HG03469 (cell line): ENCODE measurements around the gene SDK2.

ENCODE experiments used
- ATAC-seq: cut with Tn5 transposase; IDR thresholded peaks from one replicate; pipeline ENCODE4 v1.9.1; 2021; ENCODE audit warnings: mild to moderate bottlenecking, moderate library complexity, moderate number of reproducible peaks; ENCODE audit not compliant: unreplicated experiment

The SDK2 gene, protein sequence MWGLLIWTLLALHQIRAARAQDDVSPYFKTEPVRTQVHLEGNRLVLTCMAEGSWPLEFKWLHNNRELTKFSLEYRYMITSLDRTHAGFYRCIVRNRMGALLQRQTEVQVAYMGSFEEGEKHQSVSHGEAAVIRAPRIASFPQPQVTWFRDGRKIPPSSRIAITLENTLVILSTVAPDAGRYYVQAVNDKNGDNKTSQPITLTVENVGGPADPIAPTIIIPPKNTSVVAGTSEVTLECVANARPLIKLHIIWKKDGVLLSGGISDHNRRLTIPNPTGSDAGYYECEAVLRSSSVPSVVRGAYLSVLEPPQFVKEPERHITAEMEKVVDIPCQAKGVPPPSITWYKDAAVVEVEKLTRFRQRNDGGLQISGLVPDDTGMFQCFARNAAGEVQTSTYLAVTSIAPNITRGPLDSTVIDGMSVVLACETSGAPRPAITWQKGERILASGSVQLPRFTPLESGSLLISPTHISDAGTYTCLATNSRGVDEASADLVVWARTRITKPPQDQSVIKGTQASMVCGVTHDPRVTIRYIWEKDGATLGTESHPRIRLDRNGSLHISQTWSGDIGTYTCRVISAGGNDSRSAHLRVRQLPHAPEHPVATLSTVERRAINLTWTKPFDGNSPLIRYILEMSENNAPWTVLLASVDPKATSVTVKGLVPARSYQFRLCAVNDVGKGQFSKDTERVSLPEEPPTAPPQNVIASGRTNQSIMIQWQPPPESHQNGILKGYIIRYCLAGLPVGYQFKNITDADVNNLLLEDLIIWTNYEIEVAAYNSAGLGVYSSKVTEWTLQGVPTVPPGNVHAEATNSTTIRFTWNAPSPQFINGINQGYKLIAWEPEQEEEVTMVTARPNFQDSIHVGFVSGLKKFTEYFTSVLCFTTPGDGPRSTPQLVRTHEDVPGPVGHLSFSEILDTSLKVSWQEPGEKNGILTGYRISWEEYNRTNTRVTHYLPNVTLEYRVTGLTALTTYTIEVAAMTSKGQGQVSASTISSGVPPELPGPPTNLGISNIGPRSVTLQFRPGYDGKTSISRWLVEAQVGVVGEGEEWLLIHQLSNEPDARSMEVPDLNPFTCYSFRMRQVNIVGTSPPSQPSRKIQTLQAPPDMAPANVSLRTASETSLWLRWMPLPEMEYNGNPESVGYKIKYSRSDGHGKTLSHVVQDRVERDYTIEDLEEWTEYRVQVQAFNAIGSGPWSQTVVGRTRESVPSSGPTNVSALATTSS (N-terminal part only)

DNA sequence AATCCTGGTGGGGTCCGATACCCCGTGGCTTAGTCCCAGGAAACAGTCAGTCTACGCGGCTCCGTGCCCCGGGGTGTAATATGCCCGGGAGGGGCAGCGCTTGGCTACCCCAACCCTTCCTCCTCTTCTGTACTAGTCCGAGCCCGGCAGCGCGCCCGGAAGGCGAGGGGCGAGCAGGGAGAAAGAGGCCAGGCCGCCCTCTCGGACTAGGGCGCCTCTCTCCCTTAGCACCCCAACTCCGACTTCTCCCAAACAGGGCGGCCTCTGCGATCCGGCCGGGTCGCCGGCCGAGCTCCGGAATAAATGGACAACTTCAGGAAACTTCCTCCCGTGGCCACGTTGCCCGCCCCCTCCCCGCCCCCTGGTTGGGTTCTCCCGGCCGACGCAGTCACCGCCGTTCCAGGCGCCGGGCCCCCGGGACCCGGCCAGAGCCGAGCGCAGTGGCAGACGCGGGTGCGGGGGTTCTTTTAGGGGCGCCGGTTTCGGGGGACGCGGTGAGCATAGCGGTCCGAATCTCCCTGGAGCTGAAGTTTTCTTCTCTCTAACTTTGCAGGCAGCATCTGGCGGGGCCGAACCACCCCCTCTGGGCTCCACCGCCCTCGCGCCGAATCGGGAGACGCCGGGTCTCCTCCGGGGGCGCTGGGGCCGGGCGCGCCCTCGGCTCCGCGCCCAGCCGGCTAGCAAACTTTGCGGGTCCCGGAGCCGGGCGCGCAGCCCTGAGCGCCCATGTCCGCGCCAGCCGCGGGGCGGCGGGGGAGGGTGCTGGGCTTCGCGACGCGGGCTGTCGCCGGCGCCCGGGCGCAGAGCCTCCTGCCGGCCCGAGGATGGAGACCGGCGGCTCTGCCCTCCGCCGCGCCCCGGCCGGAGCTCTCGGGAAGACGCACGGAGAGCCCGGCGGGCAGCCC, at the start of gene SDK2:
TSS of gene SDK2 (minus strand) at position 301 of the 905 bp plus-strand sequence. CDS start 357 bp downstream, outside the sequence.
- ATAC-seq, result no peak

DNA sequence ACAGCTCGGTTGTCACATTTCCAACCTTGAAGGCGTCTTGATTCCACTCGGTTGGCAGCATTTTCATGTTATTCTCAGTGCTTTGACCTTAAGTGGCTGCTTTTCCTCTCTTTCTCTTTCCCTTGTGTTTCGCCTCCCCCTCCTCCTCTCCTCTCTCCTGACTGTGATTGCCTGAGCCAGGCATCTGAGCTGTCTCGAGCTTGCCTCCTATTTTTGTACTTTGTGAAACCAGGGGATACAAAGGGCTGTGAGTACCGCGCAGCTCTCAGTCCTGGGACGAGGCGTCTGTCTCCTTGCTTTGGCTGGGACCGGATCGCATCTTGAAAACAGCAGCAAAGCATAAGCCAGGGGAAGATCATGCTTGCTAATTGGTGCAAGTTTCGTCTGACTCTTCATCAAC, 48.8 kb upstream of the SDK2 start:
- ATAC-seq, result no peak

DNA sequence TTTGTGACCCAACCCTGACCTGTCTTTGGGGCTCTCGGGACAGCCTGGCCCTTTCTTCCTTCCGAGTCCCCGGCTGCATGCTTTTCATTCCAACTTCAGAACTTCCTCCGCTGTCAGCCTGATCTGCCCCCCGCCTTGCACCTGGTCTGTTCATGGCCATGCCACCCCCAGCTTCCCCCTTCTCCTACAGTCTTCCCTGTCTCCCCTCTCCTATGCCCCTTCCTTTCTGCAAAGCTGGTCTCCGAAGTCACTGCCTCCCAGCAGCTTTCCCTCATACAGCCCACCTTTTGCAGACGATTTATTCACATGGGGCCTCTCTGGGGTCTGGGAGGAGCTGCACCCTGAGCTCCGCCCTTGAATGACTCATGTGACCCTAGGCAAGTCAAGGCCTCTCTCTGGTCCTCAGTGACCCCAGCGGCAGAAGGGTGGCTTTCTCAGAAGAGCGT, 47.1 kb upstream of the SDK2 start:
- ATAC-seq, result no peak

DNA sequence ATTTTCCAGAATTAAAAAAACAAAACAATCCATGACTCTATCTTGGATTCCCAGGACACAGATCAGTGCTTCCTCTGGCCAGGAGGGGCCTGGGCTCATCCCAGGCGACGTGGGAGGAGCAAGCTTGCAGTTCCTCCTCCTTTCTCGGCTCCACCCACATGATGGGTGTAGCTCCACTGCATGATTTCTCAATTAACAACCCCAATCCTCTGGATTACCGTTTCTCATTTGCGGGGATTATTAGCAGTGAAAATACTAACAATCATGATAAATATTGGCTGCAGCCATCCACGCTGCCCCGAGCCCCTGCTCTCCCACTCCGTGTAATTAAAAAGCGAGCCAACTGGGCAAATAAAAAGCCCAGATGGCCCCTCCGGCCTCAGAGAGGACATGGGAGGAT, 46.4 kb upstream of the SDK2 start:
- no peak for ATAC-seq

DNA sequence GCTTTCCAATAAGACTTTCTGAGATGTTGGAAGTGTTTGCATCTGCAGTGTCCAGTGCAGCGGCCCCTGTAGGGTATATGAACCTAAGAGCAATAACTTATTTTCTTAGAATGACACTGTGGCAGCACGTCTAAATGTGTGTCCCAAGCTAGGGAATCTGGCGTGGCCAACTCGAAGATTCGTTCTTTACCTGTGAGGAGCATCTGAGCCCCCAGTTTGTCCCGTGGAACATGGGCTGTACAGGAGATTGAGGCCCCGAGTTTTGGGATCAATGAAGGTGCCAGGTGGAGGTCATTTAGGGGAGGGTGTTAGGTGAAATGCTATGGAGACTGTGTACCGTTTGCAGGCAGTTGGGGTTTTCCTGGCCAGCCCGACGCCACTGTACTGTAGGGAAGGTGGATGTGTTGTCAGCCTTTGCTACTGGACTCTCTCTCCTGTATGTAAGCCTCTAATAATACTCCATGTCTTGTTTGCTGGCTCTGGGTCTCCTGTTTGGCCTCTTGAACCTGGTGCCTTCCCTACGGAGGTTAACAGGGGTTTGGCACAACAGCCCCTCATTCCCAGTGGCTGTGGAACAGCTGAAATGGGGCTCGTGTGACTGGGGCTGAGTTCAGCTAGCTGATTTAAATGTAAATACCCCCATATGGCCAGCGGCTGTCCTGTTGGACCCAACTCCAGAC, 45.5 kb upstream of the SDK2 start:
- ATAC-seq, result no peak

DNA sequence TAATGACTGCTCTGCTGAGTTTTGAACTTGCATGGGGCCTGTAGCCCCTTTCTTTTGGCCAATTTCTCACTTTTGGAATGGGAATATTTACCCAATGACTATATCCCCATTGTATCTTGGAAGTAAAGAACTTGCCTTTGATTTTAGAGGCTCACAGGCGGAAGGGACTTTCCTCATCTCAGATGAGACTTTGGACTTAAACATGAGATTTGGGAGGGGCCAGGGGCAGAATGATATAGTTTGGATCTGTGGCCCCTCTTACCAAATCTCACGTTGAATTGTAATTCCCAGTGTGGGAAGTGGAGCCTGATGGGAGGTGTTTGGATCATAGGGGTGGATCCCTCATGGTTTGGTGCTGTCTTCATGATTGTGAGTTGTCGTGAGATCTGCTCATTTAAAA, 42.7 kb upstream of the SDK2 start:
- ATAC-seq, result no peak

DNA sequence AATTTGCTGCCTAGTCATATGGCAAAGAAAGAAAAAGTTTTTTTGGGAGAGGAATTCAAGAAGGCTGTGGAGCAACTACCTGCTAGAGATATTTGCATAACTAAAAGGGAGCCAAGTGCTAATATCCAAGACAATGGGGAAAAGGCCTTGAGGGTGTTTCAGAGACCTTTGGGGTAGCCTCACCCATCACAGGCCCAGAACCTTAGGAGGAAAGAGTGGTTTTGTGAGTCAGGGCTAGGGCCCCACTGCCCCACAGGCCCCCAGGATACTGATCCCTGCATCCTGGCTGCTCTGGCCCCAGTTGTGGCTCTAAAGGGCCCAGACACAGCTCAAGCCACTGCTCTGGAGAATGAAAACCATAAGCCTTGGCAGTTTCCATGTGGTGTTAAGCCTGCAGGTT, 41.9 kb upstream of the SDK2 start:
- ATAC-seq, result no peak

DNA sequence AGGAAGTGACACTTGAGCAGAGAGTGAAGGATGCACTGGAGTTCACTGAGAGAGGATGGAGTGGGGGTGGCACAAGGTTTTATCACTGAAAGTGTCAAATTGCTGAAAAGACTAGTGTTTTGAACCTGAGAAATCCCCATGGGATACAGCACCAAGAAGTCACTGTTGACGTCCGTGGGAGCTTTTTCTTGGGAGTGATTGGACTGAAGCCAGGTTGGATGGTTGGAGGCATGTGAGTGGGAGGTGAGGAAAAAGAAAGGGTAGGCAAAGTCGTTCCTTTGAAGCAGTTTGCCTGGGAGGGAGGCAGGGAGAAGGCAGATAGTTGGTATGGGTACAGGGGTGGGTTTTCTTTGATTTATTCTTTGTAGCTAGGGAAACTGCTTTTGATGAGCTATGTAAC, 39.9 kb upstream of the SDK2 start:
- no peak for ATAC-seq

DNA sequence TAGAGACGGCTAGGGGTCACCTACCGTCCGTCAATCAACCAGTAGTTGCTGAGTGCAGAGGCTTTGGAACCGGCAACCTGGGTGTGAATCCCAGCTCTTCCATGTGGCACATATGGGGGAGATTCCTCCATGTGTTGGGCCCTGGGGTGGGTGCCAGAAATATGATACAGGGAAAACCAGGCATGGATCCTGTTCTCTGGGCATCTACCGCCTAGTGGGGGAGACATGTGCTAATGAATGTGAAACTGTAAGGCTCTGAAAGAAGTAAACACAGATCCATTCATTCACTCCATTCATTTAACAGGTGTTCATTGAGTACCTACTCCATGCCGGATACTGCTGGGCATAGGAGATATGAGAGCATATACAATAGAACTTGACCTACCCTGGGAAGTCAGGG, 39.5 kb upstream of the SDK2 start:
- ATAC-seq, result no peak

DNA sequence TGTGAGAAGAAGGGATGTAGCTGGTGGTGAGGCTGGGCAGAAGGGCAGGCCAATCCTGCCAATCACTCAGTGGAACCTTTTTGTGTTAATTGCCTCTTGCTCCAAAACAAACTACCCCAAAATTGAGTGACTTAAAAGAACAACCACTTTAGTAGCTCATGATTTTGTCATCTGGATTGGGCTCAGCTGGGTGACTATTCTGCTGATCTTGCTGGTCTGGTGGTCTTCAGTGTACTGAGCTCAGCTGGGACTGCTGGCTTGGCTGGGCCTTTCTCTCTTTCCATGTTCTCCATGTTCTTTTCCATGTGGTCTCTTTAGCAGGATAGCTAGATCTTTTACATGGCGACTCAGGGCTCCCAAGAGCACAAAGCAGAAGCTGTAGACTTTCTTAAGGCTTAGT, 37.7 kb upstream of the SDK2 start:
- ATAC-seq, result no peak

DNA sequence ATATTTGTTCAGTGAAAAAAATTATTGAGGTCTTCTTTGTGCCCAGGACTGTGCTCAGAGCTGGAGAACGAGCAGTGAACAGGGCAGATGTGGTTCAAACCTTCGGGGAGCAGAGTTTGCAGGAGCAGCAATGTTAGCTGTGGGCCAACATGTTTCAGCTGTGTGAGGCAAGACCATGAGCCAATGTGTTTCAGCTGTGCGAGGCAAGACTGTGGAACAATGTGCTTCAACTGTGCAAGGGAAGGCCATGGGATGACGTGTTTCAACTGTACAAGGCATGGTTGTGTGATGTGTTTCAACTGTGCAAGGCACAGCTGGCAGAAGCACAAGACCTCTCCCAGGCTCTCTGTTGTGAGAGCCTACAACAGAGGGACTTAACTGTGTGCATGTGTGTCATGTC, 35.2 kb upstream of the SDK2 start:
- ATAC-seq, result no peak

DNA sequence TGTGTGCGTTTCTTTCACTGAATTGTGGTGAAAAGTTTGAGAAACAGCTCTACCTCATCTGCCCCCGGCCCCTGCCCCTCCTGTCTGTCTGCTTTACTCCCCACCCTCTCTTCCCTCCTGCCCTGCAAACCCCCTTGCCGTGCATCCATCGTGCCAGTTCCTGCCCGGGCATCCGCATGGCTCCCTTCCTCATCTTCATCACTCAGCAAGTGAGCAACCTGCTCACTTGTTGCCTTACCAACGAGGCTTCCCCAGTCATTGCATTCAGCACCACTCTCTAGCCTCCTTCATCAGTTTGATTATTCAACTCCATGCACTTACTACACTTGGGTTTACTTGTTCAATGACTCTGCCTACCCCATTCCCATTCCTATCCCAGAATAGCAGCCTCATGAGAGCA, 34.8 kb upstream of the SDK2 start:
- no peak for ATAC-seq

DNA sequence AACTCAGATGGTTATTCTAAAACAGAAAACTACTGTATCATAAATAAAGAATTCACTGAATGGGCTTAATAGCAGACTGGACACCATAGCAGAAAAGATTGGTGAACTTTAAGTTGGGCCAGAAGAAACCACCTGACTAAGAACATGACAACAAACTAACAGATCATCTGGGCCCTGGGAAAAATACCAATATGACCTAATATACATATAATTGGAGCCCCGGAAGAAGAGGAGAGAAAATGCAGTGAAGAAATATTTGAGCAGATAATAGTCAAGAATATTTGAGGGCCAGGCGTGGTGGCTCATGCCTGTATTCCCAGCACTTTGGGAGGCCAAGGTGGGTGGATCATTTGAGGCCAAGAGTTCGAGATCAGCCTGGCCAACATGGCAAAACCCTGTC, 25.5 kb upstream of the SDK2 start:
- no peak for ATAC-seq

DNA sequence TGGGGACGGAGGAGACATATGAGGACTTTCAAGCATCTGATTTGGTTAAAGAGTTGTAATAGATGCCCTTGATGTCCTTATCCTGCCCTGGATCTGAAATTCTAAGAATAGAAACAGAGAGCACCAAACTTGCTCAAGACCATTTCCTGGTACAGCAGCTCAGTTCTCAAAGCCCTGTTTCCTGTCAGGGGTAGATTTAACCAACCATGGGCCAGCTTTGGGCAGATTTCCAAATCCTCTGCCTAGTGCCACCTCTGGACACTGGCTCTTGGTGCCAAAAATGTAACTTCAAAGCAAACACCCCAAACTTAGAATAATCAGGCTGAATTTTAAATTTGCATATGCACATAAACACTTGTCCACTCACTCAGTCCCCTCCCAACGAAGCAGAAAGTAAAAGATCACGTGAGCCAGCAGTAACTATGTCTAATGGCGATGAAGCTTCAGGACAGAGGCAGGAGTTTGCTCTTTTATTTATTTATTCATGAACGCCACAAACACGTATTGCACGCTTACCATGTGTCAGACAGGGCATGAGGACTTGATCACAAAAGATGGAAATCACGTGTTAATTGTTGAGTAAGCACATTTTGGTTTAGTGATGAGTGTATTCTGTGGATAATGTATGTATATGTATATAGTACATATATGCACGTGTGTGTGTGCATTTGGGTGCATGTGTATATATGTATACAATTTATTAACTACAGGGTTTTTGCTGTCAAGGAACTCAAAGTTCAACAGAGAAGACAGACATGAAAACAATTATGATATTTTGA, 23.1 kb upstream of the SDK2 start:
- ATAC-seq, result no peak

DNA sequence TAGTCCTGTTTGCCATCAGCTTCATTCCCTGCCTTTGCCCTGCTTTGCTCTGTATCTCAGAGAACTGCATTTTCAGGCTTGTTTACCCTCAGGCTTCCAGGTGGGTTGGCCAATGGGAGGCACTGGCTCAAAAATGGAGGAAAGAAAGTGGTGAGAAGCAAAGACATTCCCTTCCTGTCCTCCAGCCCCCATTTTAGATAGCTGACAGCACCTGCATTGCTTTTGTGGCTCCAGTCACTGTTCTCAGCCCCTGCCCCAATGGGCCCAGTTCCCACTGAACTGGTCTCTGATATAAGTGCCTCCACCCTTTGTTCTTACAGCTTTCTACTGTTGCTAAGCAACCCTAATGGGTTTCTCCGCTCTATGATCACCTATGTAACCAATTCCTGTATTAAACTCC, 19.4 kb upstream of the SDK2 start:
- no peak for ATAC-seq

DNA sequence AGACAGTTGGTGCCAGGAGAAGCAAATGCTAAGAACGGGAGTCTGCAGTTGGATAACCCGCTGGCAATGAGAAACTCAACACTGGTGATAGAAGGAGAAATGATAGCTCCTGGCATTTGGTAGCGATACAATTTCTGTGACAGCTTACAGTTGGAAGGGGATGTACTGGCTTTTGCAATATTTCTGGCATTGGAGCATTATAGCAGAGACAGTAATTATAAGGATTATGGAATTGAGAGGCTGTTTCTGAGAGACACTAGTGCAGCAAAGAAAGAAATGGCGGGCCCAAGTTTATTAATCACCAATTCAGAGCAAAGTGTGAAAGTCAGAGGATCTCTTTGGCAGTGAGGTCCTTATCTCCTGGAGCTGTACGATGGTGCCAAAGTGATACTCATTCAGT, 16.1 kb upstream of the SDK2 start:
- ATAC-seq, result no peak

DNA sequence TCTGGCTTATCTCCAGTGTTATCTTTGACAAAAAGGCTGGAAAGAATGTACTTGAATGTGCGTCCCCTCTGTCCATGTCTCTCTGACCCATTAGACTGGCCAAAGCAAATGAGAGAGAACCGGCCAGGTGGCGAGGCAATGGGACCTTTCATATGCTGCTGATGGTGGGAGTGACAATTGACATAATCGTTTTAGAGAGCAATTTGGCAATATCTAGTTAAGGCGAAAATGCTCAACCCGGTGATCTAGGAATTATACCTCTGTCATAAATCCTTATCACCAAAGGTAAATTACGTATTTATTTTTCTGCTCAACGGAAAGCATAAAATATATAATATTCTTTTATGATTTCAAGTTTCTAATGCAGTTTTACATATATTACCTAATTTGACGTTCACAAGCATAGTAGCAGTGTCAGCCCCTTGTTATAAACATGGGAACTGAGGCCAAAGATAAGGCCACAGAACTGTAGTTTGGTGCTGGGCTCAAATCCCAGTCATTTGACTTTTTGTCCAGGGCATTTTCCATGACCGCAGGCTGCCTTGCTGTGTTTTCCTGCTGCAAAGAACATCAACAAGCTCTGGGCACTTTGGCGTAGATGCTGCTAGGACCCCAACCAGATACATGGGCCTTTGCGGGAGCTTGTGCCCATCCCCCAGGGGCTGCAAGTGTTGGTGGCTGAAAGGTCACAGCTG, 14.7 kb upstream of the SDK2 start:
- no peak for ATAC-seq

DNA sequence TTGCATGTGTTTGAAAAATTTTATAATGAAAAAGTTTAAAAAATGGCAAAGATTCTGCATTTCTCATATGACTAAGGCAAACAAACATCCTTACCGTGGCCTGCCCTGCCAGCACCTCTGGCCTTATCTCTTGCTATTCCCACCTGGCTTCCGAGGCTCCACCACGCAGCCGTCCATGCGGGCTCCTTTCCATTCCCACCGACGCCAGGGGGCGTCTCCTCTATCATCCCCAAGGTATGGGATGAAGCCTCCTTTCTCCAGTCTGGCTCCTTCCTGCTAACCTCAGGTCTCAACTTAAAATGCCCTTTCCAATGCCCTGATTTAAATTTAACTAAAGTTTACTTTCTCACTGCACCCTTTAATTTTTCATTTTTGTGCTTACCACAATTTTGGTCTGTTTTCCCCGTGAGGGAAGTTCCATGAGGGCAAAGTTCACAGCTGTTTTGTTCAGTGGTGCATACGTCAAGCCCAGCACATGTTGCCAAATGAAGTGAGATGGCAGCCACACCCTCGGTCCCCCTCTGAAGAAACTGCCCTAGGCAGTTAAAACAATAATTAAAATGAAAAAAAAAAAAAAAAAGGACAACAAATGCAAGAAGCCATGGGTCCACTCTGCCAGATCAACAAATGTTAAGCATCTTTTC, 13.3 kb upstream of the SDK2 start:
- no peak for ATAC-seq
